ENCODE measurements around the gene DHRS13.

DHRS13 gene

GRCh38 chr17:28885951-28886350, 16.9 kb downstream of the DHRS13 start:
- TF ChIP-seq CTCF (IDR thresholded peaks at IDR 0.05; ENCODE audit: low read depth, low read length): no peak
- H3K4me3 ChIP-seq (ENCODE audit: low read depth, low read length): no peak overlapping the region

GRCh38 chr17:28885363-28885762, 17.5 kb downstream of the DHRS13 start:
- TF ChIP-seq CTCF (IDR thresholded peaks at IDR 0.05; ENCODE audit: low read depth, low read length): no peak

GRCh38 chr17:28883967-28884702, 18.7 kb downstream of the DHRS13 start:
- H3K4me3 ChIP-seq (ENCODE audit: low read depth, low read length): no peak overlapping the region
- no peak for TF ChIP-seq CTCF (IDR thresholded peaks at IDR 0.05; ENCODE audit: low read depth, low read length)

More at GRCh38 chr17:28885363-28885762, 17.5 kb downstream of the DHRS13 start:
- no peak overlapping the region for H3K4me3 ChIP-seq (ENCODE audit: low read depth, low read length)

- no peak overlapping the region for H3K4me3 ChIP-seq (ENCODE audit: low read depth, low read length)
- TF ChIP-seq CTCF (IDR thresholded peaks at IDR 0.05; ENCODE audit: low read depth, low read length): no peak
Observed at GRCh38 chr17:28882154-28882895, 20.6 kb downstream of the DHRS13 start.

- H3K4me3 ChIP-seq (ENCODE audit: low read depth, low read length): no peak overlapping the region
- no peak for TF ChIP-seq CTCF (IDR thresholded peaks at IDR 0.05; ENCODE audit: low read depth, low read length)
Observed at GRCh38 chr17:28881533-28882056, 21.3 kb downstream of the DHRS13 start.

GRCh38 chr17:28880572-28880945, 22.3 kb downstream of the DHRS13 start:
- TF ChIP-seq CTCF (IDR thresholded peaks at IDR 0.05; ENCODE audit: low read depth, low read length): no peak

More at GRCh38 chr17:28880572-28880945, 22.3 kb downstream of the DHRS13 start:
- H3K4me3 ChIP-seq (ENCODE audit: low read depth, low read length): no peak overlapping the region

All from WI38 (cell line).